ENCODE data around the gene GABRB1.

The GABRB1 gene

DNA sequence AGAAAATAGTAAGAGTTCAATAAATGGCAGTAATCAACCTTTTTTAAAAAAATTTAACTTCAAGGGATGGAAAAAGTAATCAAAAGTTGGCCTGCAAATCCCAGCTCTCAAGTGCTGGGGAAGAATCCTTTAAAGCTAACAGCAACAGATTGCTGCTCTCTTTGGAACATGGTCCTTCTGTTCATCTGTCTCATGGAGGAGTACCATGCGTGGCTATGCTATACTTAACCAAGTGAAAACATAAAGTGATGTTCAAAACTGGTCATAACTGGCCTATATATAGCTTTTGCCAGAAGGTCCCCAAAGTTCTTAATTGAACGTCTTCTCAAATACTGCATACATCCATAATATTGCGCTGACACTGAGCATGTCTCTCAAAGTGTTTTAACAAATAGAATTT is 154.4 kb downstream of the GABRB1 start:
- Histone ChIP-seq H3K79me1 (ENCODE audit: low read length) (no peaks in the 10 kb centered on the region), H3K56ac (ENCODE audit: low read length) (no peak overlapping the region), H2AK5ac (ENCODE audit: low read length) (no peak overlapping the region), H3K4me2 (ENCODE audit: low read length) (no peak overlapping the region), H3K18ac (ENCODE audit: low read length) (no peak overlapping the region), H2BK15ac (replicated peaks; ENCODE audit: low read depth) (no peak overlapping the region), H3K23ac (ENCODE audit: low read length) (no peak overlapping the region), H3K4me1 (ENCODE audit: control insufficient read depth, low read depth, low read length) (no peaks in the 10 kb centered on the region), H3K4ac (ENCODE audit: low read depth, low read length) (no peak overlapping the region), H3K27ac (ENCODE audit: low read depth, low read length) (no peak overlapping the region), H3K27me3 (ENCODE audit: insufficient read depth, low read length, poor library complexity) (no peaks in the 10 kb centered on the region), H2BK5ac (ENCODE audit: low read length) (no peak overlapping the region), H2BK120ac (ENCODE audit: low read depth, low read length) (no peak overlapping the region), H4K5ac (ENCODE audit: low read length) (no peak overlapping the region), H3K36me3 (ENCODE audit: control insufficient read depth, insufficient read depth, low read length) (no peaks in the 10 kb centered on the region), H3K9ac (ENCODE audit: low read length) (no peak overlapping the region), H3K79me2 (ENCODE audit: control insufficient read depth, insufficient read depth, low read length) (no peaks in the 10 kb centered on the region), H3K4me3 (ENCODE audit: low read length) (no peak overlapping the region), H4K8ac (ENCODE audit: low read depth, low read length) (no peak overlapping the region)
- DNase-seq, result no peak
- WGBS (ENCODE audit: extremely low coverage, insufficient coverage, low lambda C conversion rate), result no CpG with 5 or more reads among the region's 3 CpGs

- H3K79me2 ChIP-seq (ENCODE audit: control insufficient read depth, insufficient read depth, low read length), result no peaks in the 10 kb centered on the region
- no peak overlapping the region for H3K27ac ChIP-seq (ENCODE audit: low read depth, low read length)
- no peaks in the 10 kb centered on the region for H3K36me3 ChIP-seq (ENCODE audit: control insufficient read depth, insufficient read depth, low read length)
- no peak overlapping the region for H2BK5ac ChIP-seq (ENCODE audit: low read length)
- no peak overlapping the region for H4K8ac ChIP-seq (ENCODE audit: low read depth, low read length)
- no peaks in the 10 kb centered on the region for H3K4me1 ChIP-seq (ENCODE audit: control insufficient read depth, low read depth, low read length)
- no peaks in the 10 kb centered on the region for H3K27me3 ChIP-seq (ENCODE audit: insufficient read depth, low read length, poor library complexity)
- no peak overlapping the region for H3K9ac ChIP-seq (ENCODE audit: low read length)
- H3K4me3 ChIP-seq (ENCODE audit: low read length), result no peak overlapping the region
- WGBS (ENCODE audit: extremely low coverage, insufficient coverage, low lambda C conversion rate), result no CpG with 5 or more reads among the region's 2 CpGs
- no peak overlapping the region for H2BK15ac ChIP-seq (replicated peaks; ENCODE audit: low read depth)
- DNase-seq, result no peak
- no peak overlapping the region for H3K4ac ChIP-seq (ENCODE audit: low read depth, low read length)
- no peak overlapping the region for H2BK120ac ChIP-seq (ENCODE audit: low read depth, low read length)
- no peak overlapping the region for H4K5ac ChIP-seq (ENCODE audit: low read length)
- no peak overlapping the region for H3K18ac ChIP-seq (ENCODE audit: low read length)
- H3K23ac ChIP-seq (ENCODE audit: low read length), result no peak overlapping the region
- H3K79me1 ChIP-seq (ENCODE audit: low read length), result no peaks in the 10 kb centered on the region
- H3K56ac ChIP-seq (ENCODE audit: low read length), result no peak overlapping the region
- H2AK5ac ChIP-seq (ENCODE audit: low read length), result no peak overlapping the region
- H3K4me2 ChIP-seq (ENCODE audit: low read length), result no peak overlapping the region
These were observed 156.2 kb downstream of the GABRB1 start for GRCh38 chr4:47187608-47188007.

DNA sequence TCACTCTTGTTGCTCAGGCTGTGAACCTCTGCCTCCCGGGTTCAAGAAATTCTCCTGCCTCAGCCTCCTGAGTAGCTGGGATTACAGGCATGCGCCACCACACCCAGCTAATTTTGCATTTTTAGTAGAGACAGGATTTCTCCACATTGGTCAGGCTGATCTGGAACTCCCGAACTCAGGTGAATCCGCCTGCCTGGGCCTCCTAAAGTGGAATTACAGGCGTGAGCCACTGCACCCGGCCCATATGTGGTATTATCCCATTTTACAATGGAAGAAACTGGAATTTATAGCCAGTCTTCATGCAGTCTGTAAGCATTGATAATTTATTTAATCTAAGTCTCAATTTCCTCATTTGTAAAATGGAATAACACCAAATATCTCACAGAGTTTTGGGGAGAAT is 161.8 kb downstream of the GABRB1 start:
- no peak overlapping the region for H3K27ac ChIP-seq (ENCODE audit: low read depth, low read length)

GRCh38 chr4:47194036-47194737 is 162.8 kb downstream of the GABRB1 start:
- Histone ChIP-seq H2AK5ac (ENCODE audit: low read length) (no peak overlapping the region), H3K27ac (ENCODE audit: low read depth, low read length) (no peak overlapping the region)
- no CpG with 5 or more reads among the region's 4 CpGs for WGBS (ENCODE audit: extremely low coverage, insufficient coverage, low lambda C conversion rate)

More for the DNA sequence above, 161.8 kb downstream of the GABRB1 start:
- Histone ChIP-seq H4K5ac (ENCODE audit: low read length) (no peak overlapping the region), H3K4me2 (ENCODE audit: low read length) (no peak overlapping the region), H3K79me1 (ENCODE audit: low read length) (no peaks in the 10 kb centered on the region), H3K23ac (ENCODE audit: low read length) (no peak overlapping the region), H3K79me2 (ENCODE audit: control insufficient read depth, insufficient read depth, low read length) (no peaks in the 10 kb centered on the region), H2BK5ac (ENCODE audit: low read length) (no peak overlapping the region), H3K4me3 (ENCODE audit: low read length) (no peak overlapping the region), H3K27me3 (ENCODE audit: insufficient read depth, low read length, poor library complexity) (no peaks in the 10 kb centered on the region), H3K56ac (ENCODE audit: low read length) (no peak overlapping the region), H3K18ac (ENCODE audit: low read length) (no peak overlapping the region), H3K4me1 (ENCODE audit: control insufficient read depth, low read depth, low read length) (no peaks in the 10 kb centered on the region), H4K8ac (ENCODE audit: low read depth, low read length) (no peak overlapping the region), H3K36me3 (ENCODE audit: control insufficient read depth, insufficient read depth, low read length) (no peaks in the 10 kb centered on the region), H2BK120ac (ENCODE audit: low read depth, low read length) (no peak overlapping the region), H2AK5ac (ENCODE audit: low read length) (no peak overlapping the region), H3K4ac (ENCODE audit: low read depth, low read length) (no peak overlapping the region), H2BK15ac (replicated peaks; ENCODE audit: low read depth) (no peak overlapping the region), H3K9ac (ENCODE audit: low read length) (no peak overlapping the region)
- no CpG with 5 or more reads among the region's 6 CpGs for WGBS (ENCODE audit: extremely low coverage, insufficient coverage, low lambda C conversion rate)
- DNase-seq, result no peak

DNA sequence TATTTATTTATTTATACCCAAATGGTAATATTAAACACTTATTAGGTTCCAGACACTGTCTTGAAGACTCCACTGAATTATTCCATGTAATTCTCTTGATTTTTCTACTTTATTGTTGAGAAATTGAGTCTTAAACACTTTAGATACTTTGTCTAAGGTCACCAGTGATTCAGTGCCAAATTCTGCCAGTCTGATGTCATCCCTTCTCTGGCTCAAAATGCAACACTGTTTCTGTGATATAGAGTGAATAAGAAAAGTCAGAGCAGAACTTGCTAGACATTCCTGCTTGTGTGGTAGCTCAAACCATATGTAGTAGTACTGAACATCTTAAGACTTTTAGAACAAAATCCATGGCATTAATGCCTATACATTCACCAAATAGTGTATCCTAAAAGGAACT is 164.3 kb downstream of the GABRB1 start:
- Histone ChIP-seq H3K4ac (ENCODE audit: low read depth, low read length) (no peak overlapping the region), H3K79me2 (ENCODE audit: control insufficient read depth, insufficient read depth, low read length) (no peaks in the 10 kb centered on the region), H3K79me1 (ENCODE audit: low read length) (no peaks in the 10 kb centered on the region), H2BK120ac (ENCODE audit: low read depth, low read length) (no peak overlapping the region), H4K5ac (ENCODE audit: low read length) (no peak overlapping the region), H3K4me1 (ENCODE audit: control insufficient read depth, low read depth, low read length) (no peaks in the 10 kb centered on the region), H3K27ac (ENCODE audit: low read depth, low read length) (no peak overlapping the region), H4K8ac (ENCODE audit: low read depth, low read length) (no peak overlapping the region), H3K4me2 (ENCODE audit: low read length) (no peak overlapping the region), H2AK5ac (ENCODE audit: low read length) (no peak overlapping the region), H3K36me3 (ENCODE audit: control insufficient read depth, insufficient read depth, low read length) (no peaks in the 10 kb centered on the region), H3K56ac (ENCODE audit: low read length) (no peak overlapping the region), H3K27me3 (ENCODE audit: insufficient read depth, low read length, poor library complexity) (no peaks in the 10 kb centered on the region), H3K23ac (ENCODE audit: low read length) (no peak overlapping the region), H3K4me3 (ENCODE audit: low read length) (no peak overlapping the region), H3K9ac (ENCODE audit: low read length) (no peak overlapping the region), H3K18ac (ENCODE audit: low read length) (no peak overlapping the region), H2BK5ac (ENCODE audit: low read length) (no peak overlapping the region), H2BK15ac (replicated peaks; ENCODE audit: low read depth) (no peak overlapping the region)
- DNase-seq, result no peak

More at GRCh38 chr4:47194036-47194737, 162.8 kb downstream of the GABRB1 start:
- H3K4me1 ChIP-seq (ENCODE audit: control insufficient read depth, low read depth, low read length), result no peaks in the 10 kb centered on the region
- no peak for DNase-seq
- H3K27me3 ChIP-seq (ENCODE audit: insufficient read depth, low read length, poor library complexity), result no peaks in the 10 kb centered on the region
- no peaks in the 10 kb centered on the region for H3K79me2 ChIP-seq (ENCODE audit: control insufficient read depth, insufficient read depth, low read length)
- no peaks in the 10 kb centered on the region for H3K79me1 ChIP-seq (ENCODE audit: low read length)
- no peak overlapping the region for H3K4me2 ChIP-seq (ENCODE audit: low read length)
- H4K5ac ChIP-seq (ENCODE audit: low read length), result no peak overlapping the region
- no peak overlapping the region for H3K4ac ChIP-seq (ENCODE audit: low read depth, low read length)
- no peak overlapping the region for H3K18ac ChIP-seq (ENCODE audit: low read length)
- no peak overlapping the region for H3K23ac ChIP-seq (ENCODE audit: low read length)
- no peak overlapping the region for H3K56ac ChIP-seq (ENCODE audit: low read length)
- H3K4me3 ChIP-seq (ENCODE audit: low read length), result no peak overlapping the region
- H4K8ac ChIP-seq (ENCODE audit: low read depth, low read length), result no peak overlapping the region
- no peak overlapping the region for H2BK5ac ChIP-seq (ENCODE audit: low read length)
- no peak overlapping the region for H2BK120ac ChIP-seq (ENCODE audit: low read depth, low read length)
- H3K36me3 ChIP-seq (ENCODE audit: control insufficient read depth, insufficient read depth, low read length), result no peaks in the 10 kb centered on the region
- H3K9ac ChIP-seq (ENCODE audit: low read length), result no peak overlapping the region
- H2BK15ac ChIP-seq (replicated peaks; ENCODE audit: low read depth), result no peak overlapping the region

DNA sequence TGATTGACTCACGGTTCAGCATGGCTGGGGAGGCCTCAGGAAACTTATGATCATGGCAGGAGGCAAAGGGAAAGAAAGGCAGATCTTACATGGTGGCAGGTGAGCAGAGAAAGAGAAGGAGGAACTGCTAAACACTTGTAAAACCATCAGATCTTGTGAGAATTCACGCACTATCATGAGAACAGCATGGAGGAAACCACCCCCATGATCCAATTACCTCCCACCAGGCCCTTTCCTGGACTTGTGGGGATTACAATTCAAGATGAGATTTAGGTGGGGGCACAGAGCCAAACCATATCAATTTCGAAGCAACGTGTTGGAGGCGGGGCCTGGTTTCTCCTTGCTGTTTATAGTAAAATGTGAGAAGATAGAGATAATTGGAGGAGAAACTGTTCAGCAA is 167.4 kb downstream of the GABRB1 start:
- Histone ChIP-seq H3K79me2 (ENCODE audit: control insufficient read depth, insufficient read depth, low read length) (no peaks in the 10 kb centered on the region), H4K8ac (ENCODE audit: low read depth, low read length) (no peak overlapping the region), H4K5ac (ENCODE audit: low read length) (no peak overlapping the region), H3K27ac (ENCODE audit: low read depth, low read length) (no peak overlapping the region), H3K18ac (ENCODE audit: low read length) (no peak overlapping the region), H3K9ac (ENCODE audit: low read length) (no peak overlapping the region), H2BK120ac (ENCODE audit: low read depth, low read length) (no peak overlapping the region), H2BK15ac (replicated peaks; ENCODE audit: low read depth) (no peak overlapping the region), H3K79me1 (ENCODE audit: low read length) (no peaks in the 10 kb centered on the region), H3K36me3 (ENCODE audit: control insufficient read depth, insufficient read depth, low read length) (no peaks in the 10 kb centered on the region), H2BK5ac (ENCODE audit: low read length) (no peak overlapping the region), H3K4me3 (ENCODE audit: low read length) (no peak overlapping the region), H3K23ac (ENCODE audit: low read length) (no peak overlapping the region), H3K4ac (ENCODE audit: low read depth, low read length) (no peak overlapping the region), H3K4me2 (ENCODE audit: low read length) (no peak overlapping the region), H2AK5ac (ENCODE audit: low read length) (no peak overlapping the region), H3K4me1 (ENCODE audit: control insufficient read depth, low read depth, low read length) (no peaks in the 10 kb centered on the region), H3K27me3 (ENCODE audit: insufficient read depth, low read length, poor library complexity) (no peaks in the 10 kb centered on the region), H3K56ac (ENCODE audit: low read length) (no peak overlapping the region)
- no CpG with 5 or more reads among the region's 5 CpGs for WGBS (ENCODE audit: extremely low coverage, insufficient coverage, low lambda C conversion rate)
- DNase-seq, result peak; percentile 38

All from mesendoderm (in vitro differentiated cells).